ENCODE data around the gene ZNF677.
"Not testable (repeated sequence)": the region's sequence is repeated elsewhere in the genome, so short reads cannot be mapped to it uniquely, and the experiment has no call there.

ZNF677 gene

DNA sequence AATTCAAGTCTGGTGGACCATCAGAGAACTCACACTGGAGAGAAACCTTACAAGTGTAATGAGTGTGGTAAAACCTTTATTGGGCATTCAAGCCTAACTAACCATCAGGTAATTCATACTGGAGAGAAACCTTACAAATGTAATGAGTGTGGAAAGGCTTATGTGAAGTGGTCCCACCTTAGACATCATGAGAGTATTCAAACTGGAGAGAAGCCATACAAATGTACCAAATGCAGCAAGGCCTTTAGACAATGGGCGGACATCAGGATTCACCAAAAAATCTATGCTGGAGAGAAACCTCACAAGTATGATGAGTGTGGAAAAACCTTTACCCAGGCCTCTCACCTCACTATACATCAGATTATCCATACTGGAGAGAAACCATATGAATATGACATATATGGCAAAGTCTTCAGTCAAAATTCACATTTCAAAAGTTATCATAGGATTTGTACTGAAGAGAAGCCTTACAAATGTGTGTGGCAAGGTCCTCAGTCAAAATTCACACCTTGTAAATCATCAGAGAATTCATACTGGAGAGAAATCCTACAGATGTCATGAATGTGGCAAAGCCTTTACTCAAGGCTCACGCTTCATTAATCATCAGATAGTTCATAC lies 41.9 kb downstream of the ZNF677 start:
- TF ChIP-seq, protein P1, sequence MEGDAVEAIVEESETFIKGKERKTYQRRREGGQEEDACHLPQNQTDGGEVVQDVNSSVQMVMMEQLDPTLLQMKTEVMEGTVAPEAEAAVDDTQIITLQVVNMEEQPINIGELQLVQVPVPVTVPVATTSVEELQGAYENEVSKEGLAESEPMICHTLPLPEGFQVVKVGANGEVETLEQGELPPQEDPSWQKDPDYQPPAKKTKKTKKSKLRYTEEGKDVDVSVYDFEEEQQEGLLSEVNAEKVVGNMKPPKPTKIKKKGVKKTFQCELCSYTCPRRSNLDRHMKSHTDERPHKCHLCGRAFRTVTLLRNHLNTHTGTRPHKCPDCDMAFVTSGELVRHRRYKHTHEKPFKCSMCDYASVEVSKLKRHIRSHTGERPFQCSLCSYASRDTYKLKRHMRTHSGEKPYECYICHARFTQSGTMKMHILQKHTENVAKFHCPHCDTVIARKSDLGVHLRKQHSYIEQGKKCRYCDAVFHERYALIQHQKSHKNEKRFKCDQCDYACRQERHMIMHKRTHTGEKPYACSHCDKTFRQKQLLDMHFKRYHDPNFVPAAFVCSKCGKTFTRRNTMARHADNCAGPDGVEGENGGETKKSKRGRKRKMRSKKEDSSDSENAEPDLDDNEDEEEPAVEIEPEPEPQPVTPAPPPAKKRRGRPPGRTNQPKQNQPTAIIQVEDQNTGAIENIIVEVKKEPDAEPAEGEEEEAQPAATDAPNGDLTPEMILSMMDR (IDR thresholded peaks at IDR 0.05; ENCODE audit: low read depth, low read length, missing control alignments) = no peak
- in situ Hi-C loops (cut with HindIII; ENCODE audit: low sequenced_read_pairs) = no loop called here
- no peak overlapping the region for H3K4me3 ChIP-seq (ENCODE audit: low read depth, low read length)
- DNase-seq (ENCODE audit: low read depth) = no peak

DNA sequence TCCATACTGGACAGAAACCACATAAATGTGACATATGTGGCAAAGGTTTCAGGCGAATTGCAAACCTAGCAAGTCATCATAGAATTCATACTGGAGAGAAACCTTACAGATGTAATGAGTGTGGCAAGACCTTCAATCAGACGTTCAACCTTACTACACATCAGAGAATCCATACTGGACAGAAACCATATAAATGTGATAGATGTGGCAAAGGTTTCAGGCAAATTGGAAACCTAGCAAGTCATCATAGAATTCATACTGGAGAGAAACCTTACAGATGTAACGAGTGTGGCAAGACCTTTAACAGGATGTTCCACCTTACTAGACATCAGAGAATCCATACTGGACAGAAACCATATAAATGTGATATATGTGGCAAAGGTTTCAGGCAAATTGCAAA lies 43.1 kb downstream of the ZNF677 start:
- in situ Hi-C loops (cut with HindIII; ENCODE audit: low sequenced_read_pairs); DNase-seq (ENCODE audit: low read depth); H3K4me3 ChIP-seq (ENCODE audit: low read depth, low read length): not testable (repeated sequence)

DNA sequence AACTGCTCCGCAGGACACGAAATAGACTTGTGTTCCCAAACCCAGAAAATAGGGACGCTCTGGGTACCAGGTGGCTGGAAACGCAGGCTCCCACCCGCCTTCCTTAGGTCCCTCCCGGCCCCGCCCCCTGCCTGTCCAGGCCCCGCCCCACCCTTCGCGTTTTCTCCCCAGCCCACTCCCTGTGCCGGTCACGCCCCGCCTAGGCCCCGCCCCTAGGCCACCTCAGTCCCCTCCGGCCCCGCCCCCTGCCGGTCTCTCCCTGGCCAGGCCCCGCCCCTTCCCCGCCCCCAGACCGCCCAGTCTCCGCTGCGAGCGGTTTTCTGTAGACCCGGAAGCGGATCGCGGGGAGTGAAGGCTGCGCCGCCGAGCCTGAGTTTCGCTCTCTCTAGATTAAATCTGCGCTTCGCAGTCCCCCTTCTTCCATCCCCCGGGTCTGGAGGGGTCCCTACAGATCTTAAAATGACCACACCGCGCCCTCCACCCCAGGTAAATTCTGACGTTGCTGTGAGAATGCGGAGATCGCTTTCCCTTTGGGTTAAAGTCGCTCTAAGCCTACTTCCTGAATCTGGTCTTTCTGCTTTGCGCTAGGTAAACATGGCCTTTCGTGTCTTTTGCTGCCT lies 57.8 kb downstream of the ZNF677 start:
- H3K4me3 ChIP-seq (ENCODE audit: low read depth, low read length) = peak overlapping the region; percentile 84
- TF ChIP-seq, protein P1 (IDR thresholded peaks at IDR 0.05; ENCODE audit: low read depth, low read length, missing control alignments) = no peak
- in situ Hi-C loops (cut with HindIII; ENCODE audit: low sequenced_read_pairs) = no loop called here
- peak; percentile 63 for DNase-seq (ENCODE audit: low read depth)

DNA sequence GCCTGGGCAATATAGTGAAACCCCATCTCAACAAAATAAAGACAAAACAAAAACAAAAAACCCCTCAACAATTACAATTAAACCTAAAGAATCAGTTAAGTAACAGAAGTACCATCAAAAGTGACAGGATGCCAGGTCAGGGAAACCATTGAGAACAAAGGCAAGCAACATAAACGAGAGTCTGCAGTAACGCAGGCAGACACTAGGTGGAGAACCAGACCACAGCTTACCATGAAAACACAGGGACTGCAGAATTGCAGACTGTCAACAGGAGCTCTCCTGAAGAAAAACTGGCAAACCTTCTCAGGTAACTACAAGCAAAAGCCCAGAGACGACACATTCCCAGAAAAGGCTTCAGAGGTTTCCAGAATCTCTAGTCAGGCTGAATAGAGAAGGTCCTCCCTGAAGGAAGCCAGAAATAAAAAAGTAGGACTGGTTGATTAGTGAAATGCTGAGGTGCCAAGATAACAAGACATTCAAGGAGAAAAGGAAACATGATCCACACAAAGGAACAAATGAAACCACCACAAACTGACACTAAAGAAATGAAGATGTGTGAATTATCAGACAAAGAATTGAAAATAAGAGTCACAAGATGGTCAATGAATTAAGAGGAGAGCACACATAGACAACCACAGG lies 59.3 kb downstream of the ZNF677 start:
- no peak overlapping the region for H3K4me3 ChIP-seq (ENCODE audit: low read depth, low read length)
- TF ChIP-seq, protein P1 (IDR thresholded peaks at IDR 0.05; ENCODE audit: low read depth, low read length, missing control alignments) = peak; percentile 84
- in situ Hi-C loops (cut with HindIII; ENCODE audit: low sequenced_read_pairs) = no loop called here
- DNase-seq (ENCODE audit: low read depth) = peak; percentile 62

DNA sequence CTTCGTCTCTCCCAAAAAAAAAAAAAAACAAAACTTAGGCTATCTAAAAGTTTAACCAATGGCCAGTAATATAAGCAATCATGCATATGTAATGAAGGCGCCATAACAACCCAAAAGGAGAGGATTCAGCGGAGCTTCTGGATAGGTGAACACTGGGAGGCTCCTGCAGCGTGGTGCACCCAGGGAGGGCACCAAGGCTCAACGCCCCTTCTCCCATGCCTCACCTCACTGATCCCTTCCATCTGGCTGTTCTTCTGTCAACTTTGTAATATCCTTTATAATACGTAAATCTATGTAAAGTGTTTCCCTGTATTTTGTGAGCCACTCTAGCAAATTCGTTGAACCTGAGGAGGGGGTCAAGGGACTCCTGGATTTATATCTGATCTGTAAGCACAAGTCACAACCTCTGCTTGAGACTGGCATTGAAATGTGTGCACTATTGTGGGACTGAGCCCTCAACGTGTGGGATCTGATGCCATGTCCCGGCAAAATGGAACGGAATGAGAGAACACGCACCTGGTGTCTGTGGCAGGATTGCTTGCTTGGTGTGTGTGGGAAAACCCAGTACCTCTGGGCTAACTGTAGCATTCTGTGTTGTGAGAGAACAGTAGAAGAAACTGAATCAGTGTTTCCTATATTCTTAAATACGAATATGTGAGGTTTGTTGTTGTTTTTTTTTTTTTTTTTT lies 61.0 kb downstream of the ZNF677 start:
- TF ChIP-seq, protein P1 (IDR thresholded peaks at IDR 0.05; ENCODE audit: low read depth, low read length, missing control alignments) = no peak
- DNase-seq (ENCODE audit: low read depth) = no peak
- H3K4me3 ChIP-seq (ENCODE audit: low read depth, low read length) = peak overlapping the region; percentile 60
- in situ Hi-C loops (cut with HindIII; ENCODE audit: low sequenced_read_pairs) = no loop called here

DNA sequence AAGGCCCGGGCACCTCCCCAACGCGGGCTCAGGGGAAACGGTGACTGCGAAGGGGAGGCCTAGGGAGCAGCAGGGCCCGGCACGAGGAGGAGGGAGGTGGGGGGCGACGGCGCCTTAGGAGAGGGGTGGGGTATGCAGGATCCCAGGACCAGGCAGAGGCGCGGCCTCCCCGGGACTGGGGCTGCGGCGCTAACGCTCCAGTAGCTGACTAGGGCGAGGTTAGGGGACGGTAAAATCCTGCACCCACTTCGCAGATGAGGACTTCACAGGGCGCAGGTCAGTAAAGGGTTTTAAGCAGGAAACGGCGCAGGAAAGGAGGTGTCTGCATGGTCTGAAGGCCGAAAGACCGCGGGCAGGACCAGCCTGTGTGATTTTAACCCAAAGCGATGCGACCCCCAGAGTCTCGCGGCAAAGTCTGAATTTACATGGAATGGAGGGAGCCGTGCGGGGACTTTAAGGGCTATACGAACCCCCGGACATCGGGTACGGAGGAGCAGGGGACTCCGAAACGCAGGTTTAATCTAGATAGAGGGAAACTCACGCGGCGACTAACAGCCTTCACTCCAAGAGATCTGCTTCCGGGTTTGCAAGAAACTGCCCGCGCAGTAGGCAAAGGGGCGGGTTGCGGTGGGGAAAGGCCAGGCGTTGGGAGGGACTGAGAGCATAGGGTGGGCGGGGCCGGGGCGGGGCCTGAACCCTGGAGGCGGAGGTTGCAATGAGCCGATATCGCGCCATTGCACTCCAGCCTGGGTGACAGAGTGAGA lies 61.7 kb downstream of the ZNF677 start, which contains the start of gene ZNF665:
Gene ZNF665 (minus strand): TSS at position 588 of the 764 bp plus-strand sequence. CDS start 10,460 bp downstream, outside the sequence.
- in situ Hi-C loops (cut with HindIII; ENCODE audit: low sequenced_read_pairs) = no loop called here
- H3K4me3 ChIP-seq (ENCODE audit: low read depth, low read length) = peak within 1 kb of the TSS; percentile 60
- TF ChIP-seq, protein P1 (IDR thresholded peaks at IDR 0.05; ENCODE audit: low read depth, low read length, missing control alignments) = no peak
- DNase-seq (ENCODE audit: low read depth) = no peak
